Epidermal melanocyte (primary cell): ENCODE measurements around the gene ACTN4.

Experiments
- DNase-seq: peaks from one replicate; pipeline ENCODE4 v3.0.0; 2011; ENCODE audit warnings: low spot score; ENCODE audit not compliant: insufficient read length

Gene ACTN4

DNA sequence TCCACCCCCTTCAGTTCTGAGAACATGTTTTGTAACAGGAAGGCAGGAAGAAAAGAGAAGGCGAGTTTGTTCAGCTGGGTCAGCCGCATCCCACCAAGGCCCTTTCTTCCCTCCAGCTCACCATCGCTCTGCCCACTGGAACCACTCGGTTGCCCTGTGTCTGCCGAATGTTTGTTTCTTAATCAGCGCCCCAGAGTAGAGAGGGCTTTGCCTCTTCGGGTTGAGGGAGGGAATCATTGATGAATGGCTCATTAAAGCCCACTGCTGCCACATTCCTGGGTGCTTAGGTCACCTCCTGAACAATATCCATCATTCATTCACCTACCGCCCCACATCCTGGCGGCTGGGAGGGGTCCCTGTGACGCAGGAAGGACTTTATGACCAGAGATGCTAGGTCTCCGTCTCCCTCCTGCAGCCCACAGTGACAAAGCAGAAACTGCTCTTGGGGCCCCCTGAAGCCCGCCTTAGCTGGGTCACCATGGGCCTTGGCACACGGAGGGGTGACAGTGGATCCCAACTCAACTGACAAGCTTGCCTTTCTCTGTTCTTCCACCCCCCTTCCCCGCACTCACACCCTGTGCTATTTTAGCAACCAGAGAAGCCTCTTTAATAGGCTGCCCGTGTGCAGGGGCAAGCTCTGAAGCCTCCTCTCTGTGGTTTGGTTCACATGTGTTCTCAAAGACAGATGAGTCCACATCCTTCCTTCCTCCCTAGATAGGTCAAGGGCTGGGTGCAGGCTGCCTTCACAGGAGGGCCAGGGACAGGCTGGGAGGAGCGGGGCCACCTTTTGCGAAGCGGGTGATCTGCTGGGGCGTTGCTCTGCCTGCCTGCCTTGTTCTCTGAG lies 46.2 kb downstream of the ACTN4 start:
- DNase-seq = peak; percentile 90

- no peak for DNase-seq
These were observed 47.9 kb downstream of the ACTN4 start for GRCh38 chr19:38695317-38695683.

DNA sequence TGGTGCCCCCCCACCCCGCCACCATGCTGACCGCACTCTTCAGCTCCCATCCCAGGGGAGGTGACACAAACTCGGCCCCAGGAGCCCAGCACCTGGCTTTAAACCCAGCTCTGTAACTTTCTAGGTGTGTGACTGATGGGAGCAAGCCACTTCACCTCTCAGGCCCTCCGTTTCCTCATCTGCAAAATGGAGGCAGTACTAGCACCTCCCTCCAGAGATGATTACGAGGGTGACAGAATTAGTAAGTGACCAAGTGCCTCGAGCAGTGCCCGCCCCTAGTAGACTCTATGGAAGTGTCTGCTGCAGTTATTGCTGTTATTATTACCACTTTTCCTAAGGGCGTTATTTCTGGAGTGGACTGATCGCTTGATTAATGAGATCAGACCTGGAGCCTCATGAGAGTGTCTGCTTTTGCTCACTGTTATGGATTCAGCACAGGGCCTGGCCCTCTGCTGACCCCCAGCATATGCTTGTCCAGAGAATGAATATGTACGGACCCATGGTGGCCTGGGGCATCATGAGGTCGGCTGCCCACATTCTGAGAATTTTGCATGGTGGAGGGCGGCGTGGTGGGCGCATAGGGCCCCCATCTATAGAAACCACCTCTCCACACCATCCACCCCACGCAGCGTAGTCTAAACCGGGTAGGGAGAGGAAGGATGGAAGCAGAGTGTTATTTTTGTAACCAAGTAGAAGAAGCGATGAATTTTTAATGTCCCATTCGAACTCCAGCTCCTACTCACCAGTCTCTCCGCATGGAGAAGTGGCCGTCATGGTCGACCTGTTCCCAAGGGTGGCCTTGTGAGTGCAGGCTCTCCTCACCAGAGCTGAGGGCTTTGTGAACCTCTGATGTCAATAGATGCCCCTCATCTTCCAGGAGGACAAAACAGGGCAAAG lies 48.6 kb downstream of the ACTN4 start:
- no peak for DNase-seq

DNA sequence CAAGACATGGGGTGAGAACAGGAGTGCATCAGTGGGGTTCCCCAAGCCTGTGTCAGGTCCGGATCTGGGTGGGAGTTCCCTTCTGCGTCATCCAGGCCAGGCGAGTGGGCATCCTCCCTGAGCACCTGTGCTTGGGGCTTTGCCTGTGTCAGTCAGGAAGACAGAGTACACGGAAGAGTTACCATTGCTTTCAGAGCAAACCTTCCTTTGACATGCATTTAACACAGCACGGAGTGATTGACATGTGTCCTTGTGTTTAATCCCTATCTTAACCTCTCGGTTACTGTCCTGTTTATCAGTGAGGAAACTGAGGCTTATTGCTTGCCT lies 49.2 kb downstream of the ACTN4 start:
- no peak for DNase-seq

GRCh38 chr19:38697197-38697596 lies 49.7 kb downstream of the ACTN4 start:
- DNase-seq = no peak

DNA sequence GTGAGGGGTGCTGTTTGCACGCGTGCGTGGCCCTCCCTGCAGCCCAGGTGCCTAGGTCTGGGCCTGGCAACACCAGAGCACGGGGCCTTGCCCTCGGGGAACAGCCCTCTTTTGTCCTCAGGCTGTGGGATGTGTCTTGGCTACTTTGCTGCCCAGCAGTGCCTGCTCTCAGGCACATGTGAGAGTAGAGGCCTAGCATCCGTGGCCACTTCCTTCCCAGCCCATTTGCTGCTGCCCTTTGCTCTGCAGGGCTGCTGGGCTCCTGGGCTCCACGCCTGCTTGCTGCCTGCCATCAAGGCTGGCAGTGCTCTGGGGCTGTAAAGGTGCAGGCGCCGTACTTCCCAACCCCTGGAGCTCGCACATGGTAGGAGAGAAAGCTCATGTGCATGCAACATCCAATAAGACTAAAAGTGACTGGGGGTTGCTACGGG lies 50.2 kb downstream of the ACTN4 start:
- DNase-seq = no peak

DNA sequence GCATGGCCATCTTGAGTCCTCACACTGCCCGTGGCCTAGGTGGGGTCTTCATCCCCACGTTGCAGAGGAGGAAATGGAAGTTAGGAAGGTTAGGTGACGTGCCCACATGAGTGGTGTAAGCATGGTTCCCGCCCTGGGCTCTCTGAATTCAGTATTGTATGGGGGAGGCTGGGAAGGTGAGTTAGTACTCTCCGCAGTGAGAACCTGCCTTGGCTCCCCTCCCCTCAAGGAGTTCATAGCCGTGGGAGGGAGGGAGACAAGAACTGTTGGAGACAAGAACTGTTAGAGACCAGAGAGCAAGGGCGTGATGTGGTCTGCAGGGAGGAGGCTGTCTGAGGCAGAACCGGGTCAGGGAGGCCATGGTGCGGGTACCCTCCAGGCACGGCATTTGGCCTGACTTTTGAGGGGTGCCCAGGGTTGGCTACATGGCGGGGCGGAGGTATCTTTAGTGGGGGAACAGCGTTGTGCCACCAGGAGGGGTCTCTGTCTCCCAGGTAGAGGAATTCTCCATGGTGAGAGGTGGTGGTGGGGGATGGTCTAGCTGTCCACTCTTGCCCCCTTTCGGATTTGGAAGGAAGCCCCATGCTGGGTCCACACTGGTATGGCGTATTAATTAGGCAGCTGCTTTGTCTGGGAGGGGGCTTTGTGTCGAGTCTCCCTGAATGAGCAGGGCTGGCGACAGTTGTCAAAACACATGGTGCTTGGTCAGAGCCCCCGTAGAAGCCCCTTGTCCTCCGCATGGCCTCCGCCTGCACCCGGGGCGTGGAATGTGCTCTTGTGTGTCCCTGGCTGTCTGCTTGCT lies 51.0 kb downstream of the ACTN4 start:
- DNase-seq = no peak

- DNase-seq = no peak
These were observed 51.5 kb downstream of the ACTN4 start for GRCh38 chr19:38699027-38699346.

GRCh38 chr19:38699647-38700349 lies 52.3 kb downstream of the ACTN4 start:
- no peak for DNase-seq

GRCh38 chr19:38700350-38700901 lies 53.0 kb downstream of the ACTN4 start:
- no peak for DNase-seq

DNA sequence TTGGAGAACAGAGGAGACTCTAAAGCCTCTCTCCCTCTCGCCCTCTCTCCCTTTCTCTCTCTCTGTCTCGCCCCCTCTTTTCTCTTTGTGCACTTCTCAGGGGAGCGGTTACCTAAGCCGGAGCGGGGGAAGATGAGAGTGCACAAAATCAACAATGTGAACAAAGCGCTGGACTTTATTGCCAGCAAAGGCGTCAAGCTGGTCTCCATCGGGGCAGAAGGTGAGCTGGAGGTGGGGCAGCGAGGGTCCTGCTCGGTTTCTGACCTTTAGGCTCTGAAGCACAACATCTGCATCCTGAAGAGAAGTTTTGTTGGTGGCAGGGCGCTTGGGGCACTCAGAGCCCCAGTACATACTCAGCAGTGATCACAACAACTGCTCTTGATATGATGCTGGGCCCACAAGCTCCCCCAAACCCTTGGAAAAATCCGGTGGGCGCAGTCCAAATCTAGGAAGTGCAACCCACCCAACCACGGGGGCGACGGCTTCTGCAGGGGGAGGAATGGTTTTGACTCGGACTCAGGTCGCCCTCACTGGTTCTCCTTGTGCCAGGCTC lies 53.5 kb downstream of the ACTN4 start:
- DNase-seq = no peak

GRCh38 chr19:38701455-38702063 lies 54.1 kb downstream of the ACTN4 start:
- DNase-seq = no peak

GRCh38 chr19:38702278-38702677 lies 54.8 kb downstream of the ACTN4 start:
- no peak for DNase-seq

GRCh38 chr19:38703509-38703908 lies 56.1 kb downstream of the ACTN4 start:
- no peak for DNase-seq

GRCh38 chr19:38704488-38705026 lies 57.1 kb downstream of the ACTN4 start:
- no peak for DNase-seq

DNA sequence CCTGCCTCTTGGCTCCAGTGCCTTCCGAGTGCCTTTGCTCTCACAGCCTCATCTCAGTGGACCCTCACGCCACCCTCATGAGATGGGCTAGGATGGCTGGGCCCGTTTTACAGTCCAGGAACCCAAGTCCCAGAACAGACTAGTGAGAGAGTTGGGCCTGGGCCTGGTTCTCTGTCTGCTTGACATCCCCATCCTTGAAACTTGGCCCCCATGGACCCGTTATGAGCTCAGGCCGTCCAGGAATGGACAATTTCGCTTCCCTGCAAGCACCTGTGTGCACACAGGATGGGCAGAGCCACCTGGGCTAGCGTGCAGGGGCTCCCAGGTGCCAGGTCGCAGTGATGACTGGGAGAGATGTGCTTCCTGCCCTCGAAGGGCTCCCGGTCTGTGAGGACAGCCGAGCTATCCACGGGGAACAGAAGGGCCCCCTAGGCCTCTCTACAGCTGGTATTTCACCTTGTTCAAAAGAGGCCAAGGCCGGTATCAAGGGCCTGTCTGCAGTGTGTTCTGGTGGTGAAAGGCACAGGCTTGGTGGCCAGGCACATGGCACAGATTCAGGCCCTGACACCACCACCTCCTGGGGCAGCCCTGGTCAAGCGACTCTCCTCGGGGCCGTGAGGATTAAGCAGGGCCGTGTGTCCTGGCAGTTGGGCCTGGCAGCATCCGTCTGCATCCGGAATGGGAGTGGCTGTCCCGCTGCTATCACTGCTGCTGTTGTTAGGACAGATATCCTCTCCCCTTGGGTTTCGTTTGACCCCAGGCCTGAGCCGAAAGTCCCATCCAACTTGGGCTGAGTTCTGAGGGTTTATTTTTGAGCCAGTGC lies 58.0 kb downstream of the ACTN4 start:
- DNase-seq = no peak

DNA sequence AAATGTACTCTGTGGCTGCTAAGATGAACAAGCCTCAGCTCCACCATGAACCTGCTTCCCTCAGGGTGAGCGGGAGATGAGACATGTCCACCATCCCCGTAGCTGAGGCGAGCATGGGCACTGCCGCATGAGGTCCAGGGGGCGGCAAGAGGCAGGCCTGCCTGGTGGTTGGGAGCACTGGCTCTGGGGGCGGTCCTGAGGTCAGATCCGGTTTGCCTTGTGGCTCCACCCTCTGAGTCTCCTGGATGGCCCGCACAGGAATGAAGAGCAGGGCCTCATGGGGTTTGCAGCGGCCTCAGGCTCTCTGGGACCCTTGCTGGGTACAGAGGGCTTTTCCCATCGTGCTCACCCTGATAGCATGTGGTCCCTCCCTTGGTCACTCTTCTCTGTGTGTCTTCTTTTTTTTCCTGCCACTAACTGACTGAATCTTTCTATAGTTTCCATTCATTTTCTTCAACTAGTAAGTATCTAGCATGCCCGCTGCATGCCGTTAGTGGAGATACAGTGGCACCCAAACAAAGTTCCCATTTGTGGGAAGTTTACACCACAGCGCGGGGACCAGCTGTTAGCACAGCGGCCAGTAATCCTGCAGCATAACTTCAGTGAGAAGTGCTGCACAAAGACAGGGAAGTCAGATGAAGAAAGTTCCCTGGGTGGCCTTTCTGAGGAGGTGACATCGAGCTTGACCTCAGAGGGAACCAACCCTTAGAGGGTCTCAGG lies 59.5 kb downstream of the ACTN4 start:
- DNase-seq = no peak

DNA sequence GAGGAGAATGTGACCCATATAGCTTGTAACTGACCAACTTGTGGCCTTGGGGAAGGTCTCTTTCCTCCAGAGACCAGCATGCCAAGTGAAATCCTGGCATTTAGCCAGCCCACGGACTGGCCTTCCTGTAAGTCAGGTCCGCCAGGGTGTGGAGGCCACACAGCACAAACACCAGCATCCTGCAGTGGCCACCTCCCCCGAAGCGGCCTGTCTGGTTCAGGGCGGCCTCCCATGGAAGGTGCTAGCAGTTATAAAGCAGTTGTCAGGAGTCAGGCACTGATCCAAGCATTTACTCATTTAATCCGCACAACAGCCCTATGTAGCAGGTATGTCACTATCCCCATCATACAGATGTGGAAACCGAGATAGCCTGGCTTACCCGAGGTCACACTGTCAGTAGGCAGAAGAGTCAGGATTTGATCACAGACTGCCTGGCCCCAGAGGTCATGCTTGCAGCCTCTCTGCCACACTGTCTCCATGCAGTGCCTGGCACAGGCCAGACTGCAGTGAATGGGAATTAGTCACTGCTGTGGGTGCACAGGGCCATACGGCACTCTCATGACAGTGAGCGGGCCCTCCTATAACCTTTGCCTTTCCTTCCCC lies 60.2 kb downstream of the ACTN4 start:
- DNase-seq = no peak
